Stimulated activated CD8-positive, alpha-beta memory T cell treated with anti-CD3 and anti-CD28 coated beads, Interleukin-7, amount 100 ng/mL, for 1 hour (primary cell): ENCODE results near the gene PDGFD.
"Not testable (repeated sequence)": the region's sequence is repeated elsewhere in the genome, so short reads cannot be mapped to it uniquely, and the experiment has no call there.

Source experiments
- DNase-seq, 2 donors: peaks; one replicate each; pipeline ENCODE4 v3.0.0-alpha.2; 2020; ENCODE audit warnings: low read depth in 2 of 2

The PDGFD gene

DNA sequence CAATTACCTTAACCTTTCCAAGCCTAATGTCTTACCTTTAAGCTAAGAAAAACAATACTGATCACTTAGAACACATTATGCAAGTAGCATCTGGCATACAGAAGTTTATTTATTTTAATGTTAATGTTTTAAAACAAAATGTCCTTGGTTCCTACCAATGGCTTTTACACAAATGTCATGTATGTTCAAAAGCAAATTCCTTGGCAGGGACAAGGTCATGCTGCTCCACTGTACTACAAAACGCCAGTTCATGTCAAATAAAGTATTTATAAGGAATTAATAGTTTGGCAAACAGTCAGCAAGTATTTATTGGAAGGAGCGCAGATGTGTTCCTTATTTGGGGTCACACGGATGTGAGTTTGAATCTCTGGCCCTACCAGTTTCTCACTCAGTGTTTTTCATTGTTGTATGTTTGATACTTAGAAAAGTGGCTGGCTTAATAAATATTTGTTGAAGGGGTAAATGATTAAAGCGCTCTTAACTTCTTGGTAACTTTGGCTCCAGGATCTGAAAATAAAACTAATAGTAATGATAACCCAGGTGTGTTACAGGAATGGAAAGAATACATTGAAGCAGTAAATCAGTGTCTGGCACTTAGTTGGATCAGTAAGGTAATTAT lies 108.9 kb downstream of the PDGFD start:
- no peak for DNase-seq

DNA sequence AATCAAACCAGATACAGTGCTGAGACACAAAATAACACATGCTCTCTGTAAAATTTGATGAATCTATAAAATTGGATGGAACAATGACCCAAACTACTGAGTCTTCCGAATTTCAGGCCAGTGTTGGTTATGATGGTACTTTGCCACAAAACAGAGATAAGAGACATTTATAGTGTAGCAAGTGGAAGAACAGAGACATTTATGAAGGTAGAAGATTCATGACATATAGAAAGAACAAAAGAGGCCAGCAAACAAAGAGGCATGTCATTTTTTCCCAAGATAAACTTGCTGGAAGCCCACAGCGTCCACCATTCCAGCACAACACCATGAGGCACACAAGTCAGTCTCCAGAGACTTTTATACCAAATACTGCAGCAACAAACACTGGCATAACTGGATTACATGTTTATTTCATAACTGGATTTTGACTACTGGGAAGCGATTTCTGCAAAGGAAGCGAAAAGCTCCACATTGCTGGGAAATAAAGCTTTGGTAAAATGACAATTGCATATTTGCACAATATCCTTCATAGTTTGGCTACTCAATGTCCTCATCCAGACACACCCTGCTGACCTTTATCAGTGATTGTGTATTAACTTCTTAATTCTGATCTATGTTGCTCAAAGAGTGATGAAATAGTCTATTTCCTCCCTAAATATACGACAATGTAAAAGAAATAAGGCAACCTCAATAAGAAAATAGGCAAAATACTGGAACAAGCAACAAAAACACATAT lies 110.0 kb downstream of the PDGFD start:
- DNase-seq, result no peak

DNA sequence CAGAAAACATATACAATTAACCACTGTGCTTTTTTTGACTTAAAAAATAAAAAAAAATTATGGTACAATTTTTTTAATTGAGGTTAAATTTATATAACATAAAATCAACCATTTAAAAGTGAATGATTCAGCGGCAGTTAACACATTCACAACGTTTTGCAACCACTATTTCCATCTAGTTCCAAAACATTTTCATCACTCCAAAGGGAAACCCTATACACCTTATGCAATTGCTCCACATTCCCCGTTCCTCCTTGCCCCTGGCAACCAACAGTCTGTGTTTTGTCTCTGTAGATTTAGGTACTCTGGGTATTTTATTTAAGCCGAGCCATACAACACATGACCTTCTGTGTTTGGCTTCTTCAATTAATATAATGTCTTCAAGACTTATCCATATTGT lies 112.2 kb downstream of the PDGFD start:
- DNase-seq, result no peak

DNA sequence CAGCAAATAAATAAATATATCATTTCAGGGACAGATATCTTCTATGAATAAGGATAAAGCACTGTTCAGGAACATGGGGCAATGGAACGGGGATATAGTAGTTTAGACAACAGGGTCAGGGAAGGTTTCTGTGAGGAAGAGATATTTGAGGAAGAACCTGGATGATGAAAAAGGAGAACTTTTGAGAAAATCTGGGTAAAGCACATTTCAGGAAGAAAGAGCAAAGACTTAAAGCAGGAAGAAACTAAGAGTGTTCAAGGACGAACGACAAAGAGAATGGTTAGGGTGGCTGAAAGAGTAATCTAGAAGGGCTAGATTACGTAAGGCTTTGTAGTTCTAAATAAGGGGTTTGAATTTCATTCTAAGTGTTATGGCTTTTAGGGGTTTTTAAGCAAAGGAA lies 114.8 kb downstream of the PDGFD start:
- no peak for DNase-seq

DNA sequence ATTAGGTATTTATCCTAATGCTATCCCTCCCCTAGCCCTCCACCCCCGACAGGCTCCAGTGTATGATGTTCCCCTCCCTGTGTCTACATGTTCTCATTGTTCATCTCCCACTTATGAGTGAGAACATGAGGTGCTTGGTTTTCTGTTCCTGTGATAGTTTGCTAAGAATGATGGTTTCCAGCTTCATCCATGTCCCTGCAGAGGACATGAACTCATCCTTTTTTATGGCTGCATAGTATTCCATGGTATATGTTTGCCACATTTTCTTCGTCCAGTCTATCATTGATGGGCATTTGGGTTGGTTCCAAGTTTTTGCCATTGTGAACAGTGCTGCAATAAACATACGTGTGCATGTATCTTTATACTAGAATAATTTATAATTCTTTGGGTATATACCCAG lies 117.1 kb downstream of the PDGFD start:
- not testable (repeated sequence) for DNase-seq

DNA sequence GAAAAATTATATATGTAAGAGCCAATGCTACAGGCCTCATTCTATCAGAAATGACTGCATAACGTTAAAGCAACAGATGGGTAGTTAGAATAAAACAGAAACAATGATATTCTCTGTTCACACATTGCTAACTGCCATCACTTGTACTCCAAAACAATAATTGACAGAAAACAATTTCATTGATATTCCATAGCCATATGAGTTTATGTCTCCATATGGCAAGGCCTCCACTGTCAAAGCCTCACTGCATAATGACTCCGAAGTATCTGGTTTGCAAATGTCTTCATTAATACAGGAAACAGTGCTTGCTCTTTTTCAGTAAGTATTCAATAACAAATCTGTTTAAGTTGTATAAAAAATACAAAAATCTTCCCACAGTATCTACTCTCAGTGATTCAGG lies 117.6 kb downstream of the PDGFD start:
- DNase-seq, result no peak

DNA sequence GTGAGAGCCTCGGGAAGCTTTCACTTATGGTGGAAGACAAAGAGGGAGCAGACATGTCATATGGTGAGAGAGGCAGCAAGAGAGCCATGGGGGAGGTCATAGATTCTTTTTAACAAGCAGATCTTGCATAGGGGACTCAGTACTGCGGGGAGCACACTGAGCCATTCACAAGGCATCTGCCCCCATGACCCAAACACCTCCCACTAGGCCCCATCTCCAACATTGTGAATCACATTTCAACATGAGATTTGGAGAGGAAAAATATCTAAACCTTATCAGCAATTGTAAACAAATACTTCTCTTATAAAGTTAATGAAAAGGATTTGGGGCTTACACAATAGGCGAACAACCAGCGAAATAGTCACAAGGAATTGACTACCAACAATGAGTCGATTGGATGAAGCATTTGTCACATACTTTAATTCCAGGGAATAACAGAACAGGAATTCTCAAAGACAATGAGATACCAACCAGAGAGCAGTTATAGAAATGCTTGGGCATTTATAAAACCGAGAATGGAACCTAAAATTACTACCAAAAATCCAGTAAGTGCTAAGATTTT lies 120.2 kb downstream of the PDGFD start:
- no peak for DNase-seq

DNA sequence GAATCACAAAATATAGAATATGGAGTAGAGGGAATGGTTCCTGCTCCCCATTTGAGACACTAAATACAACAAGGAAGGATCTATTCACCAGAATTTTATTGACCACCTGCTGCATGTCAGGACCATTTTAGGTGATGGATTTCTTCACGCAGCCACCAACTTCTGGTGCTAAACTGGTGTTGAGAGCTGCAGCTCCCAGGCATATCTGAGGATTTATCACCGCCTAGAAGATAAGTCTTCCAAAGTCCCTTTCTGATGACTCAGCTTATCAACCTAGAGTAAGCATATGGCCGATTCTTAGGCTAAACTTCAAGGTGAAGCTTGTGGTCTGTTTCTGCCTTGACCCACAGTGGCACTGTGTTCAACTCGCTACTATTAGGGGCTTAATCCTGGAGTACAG lies 120.8 kb downstream of the PDGFD start:
- no peak for DNase-seq

DNA sequence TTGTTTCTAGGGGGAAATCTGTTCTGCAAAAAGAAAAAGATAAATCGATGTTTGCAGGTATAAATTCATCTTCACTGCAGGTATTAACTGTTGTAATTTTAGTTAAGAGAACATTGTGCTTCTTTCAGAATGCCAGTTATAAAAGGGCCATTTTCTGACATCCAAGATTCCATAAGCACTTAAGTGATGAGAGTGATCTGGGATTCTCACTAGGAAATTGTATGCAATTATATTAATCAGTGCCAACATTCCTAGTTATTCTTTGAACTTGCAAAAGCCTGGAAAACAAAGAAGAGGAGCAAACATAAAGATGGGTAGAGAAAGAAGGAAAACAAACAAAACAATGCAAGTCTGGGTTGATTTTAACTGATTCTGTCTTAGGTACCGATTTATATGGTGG lies 122.2 kb downstream of the PDGFD start:
- DNase-seq, result no peak

DNA sequence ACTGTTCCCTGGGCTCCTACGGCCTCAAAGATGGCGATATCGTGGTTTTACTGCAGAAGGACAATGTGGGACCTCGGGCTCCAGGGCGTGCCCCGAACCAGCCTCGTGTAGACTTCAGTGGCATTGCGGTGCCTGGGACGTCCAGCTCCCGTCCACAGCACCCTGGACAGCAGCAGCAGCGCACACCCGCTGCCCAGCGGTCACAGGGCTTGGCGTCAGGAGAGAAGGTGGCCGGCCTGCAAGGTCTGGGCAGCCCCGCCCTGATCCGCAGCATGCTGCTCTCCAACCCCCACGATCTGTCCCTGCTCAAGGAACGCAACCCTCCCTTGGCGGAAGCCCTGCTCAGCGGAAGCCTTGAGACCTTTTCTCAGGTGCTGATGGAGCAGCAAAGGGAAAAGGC lies 127.0 kb downstream of the PDGFD start:
- no peak for DNase-seq

DNA sequence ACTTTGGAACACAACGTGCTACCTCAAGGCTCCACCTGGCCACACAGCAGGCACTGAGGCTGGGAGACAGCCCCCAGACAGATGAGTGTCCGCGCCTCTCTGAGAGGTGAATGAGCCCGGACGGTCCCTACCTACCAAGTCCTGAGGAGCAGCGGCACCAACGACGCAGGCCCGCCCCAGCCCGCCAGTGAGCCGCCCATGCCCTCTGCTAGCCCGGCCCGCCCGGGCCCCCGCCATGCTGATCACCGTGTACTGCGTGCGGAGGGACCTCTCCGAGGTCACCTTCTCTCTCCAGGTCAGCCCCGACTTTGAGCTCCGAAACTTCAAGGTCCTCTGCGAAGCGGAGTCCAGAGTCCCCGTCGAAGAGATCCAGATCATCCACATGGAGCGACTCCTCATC lies 127.4 kb downstream of the PDGFD start, which contains the start of gene DDI1:
DDI1 (plus strand) TSS at position 53 of the 400 bp plus-strand sequence; CDS start at position 236, 183 bp downstream.
- DNase-seq, result no peak

DNA sequence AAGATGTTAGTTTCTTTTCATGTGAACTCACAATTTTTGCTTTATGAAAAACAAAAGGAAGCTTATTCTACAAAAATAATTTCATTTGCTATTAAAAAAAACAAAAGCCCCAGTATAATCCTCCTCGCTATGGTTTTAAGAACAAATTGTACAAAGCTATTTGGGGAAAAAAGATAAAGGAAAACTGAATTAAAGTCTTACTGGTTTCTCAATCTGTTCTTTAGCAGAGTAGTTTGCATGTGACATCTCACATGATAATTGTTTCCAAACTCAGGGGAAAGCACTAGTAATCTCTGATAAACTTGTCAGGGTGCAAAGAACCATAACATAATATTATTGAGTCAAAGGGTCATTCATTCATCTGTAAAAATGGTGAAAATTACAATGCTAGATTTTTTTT lies 130.4 kb downstream of the PDGFD start:
- DNase-seq, result no peak

DNA sequence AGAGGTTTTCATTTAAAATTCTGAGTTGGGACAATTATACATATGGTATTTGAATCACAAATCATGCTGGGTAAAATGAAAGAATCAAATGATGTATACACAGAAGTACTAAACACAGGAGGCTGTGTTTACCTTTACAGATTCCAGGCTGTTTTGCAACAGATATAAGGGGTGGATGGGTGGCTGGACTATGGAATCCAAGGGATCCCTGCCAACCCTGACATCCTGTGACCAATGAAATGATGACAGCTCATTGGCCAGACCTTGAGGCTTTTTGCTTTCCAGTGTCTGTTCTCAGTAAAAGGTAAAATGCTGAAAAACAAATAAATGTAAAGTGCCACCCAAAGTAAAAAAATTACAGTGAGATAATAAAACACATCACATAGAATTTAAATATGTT lies 130.8 kb downstream of the PDGFD start:
- no peak for DNase-seq

DNA sequence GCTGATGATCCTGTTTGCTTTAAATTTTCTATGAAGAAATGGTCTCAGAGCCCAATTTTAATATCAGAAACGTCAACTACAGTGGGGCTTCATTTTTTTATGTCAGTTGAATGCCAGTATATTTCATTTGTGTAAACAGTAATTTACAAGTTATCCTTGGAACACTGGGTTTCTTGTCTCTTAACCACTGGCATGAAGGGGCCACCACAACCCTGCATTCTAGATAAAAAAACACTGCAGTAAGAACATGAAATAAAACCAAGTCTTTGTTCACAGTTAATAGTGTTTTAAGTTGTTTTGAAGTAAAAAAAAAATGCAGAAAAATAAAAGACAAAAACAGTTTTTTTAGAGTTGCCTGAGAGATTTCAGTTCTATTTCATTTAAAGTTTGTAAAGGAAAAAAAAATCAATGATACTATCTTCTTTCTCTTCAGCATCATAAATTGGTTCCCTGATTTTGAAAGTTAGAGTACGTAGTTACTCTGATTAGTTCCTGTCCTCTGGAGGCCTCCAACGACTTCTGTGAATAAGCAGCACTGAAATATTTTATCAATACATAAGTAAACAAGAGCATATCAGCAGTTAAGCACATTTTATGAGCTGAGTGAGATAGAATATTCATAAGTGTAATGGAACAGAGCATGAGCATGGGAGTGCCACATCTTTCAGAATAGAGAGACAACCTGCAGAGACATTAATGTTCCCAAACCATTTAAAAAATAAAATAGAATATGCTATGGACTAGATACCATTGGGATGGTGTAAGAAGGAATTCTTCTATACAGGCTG lies 135.3 kb downstream of the PDGFD start:
- DNase-seq, result no peak

DNA sequence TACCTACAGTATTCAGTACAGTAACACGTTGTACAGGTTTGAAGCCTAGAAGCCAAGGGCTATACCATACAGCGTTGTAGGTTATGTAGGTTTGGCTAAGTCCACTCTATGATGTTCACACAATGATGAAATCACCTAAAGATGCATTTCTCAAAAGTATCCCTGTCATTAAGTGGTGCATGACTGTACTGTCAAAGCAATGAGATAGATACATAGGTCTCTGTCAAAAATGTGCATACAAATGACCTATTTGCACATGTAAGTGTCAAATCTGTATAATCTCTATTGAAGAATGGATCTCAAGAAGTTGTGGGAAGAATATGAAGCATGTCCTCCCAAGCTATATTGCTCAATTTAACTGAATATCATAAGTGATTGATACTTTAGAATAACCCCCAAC lies 139.4 kb downstream of the PDGFD start:
- no peak for DNase-seq

DNA sequence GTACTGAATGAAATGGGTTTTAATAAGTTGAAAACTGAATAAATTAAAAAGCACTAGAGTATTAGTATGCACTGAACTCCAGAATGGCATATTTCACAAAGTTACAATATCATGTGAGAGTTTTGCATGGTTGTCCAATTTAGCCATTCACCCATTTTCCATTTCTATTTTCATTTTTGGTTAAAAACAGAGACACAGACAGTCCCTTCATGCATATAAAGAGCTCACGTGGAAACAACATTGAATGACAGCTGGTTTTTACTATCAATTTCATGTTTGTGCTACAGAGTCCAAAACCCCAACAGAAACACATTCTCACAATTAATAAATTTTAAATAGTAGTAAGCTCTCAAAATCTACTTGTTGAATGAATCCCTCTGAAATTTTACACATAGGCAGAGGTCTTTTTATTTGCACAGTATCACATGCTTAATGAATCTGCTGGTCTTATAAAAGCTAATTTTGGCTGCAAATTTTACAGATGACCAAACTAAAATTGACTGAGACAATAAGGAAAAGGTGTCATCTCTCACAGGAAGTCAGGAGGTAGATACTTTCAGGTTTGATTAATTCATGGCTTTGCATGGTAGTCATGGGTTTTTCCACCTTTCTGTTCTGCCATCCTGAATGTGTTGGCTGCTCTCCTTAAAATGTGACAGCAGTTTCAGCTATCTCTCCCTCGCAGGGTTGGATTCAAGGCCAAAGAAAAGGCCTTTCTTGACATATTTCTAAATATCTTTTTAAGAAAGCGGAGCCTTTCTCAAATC lies 148.1 kb downstream of the PDGFD start:
- DNase-seq, result no peak

DNA sequence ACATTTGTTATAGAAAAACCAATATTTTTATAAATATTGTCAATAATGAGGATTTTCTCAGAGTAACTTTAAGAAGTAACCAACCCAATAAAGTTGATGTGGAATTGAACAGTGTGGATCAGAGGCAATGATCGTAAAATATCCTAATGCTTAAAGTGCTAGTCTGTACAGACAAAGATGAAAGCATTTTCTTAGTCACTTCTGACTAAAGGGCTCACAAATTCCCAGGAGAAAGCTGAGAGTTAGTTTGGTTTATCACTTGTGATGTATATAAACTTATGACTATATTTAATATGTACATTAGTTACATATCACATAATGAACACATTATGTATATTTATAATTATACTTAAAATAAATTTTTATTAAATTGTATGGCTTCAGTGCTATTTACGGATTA lies 152.9 kb downstream of the PDGFD start:
- no peak for DNase-seq

DNA sequence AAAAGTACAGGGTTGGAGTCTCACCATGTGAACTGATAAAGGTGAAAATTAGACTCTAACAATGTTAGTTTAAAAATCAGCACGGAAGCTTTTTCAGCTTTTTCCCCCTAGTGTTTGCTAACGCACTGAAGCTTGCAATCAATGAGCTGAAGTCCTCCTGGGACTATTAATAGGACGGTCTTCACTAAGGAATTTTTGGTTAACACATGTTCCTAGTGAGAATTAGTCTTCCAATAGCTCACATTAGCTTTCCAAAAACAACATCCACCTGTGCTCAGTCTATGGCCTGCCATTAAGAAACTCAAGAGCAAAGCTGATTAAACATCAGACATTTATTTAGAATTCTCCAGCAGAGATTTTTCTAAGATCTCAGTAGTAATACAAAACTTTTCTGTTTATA lies 154.2 kb downstream of the PDGFD start:
- DNase-seq, result no peak

DNA sequence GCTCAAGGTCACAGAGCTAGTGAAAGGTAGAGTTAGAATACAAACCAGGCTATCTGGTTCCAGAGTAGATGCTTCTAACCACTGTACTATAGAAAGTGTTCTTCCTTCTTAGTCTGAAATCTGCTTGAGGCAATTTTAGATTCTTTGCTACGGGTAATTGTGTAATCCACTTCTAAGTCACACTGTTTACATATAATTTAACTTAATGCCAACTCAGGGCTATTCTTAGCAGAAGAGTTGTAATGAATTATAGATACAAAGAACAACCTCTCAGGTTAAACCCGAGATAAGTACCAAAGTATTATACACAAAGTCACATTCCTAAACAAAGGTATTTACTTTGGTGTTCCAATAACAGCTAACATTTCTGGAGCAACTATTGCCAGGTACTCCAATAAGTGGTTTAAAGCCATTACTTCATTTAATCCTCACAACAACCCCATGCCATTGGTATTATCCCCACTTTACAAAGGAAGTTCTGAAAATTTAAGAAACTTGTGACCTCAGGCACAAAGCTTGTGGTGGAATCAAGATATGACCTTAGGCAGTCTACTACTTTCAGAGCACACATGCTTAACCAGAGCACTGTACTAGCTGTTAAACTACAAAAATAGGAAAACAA lies 158.6 kb downstream of the PDGFD start:
- no peak for DNase-seq

DNA sequence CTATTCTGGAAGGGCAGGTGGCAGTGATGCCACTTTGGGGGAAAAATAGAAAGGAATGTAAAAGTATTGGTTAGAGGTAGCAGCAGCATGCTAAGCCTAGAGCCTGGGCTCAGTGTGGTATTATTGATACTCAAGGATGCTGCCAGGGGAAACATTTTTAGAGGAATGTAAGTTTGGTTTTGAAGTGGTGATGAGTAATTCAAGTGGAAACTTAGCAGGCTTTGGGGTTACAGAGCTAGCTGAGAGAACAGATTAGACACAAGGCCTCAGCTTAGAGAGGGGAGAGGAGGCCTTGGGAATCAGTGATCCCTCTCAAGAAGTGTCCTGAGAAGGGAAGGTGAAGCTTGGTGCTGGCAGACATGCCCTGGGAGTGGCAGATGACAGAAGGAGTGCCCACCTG lies 160.5 kb downstream of the PDGFD start:
- DNase-seq, result no peak

DNA sequence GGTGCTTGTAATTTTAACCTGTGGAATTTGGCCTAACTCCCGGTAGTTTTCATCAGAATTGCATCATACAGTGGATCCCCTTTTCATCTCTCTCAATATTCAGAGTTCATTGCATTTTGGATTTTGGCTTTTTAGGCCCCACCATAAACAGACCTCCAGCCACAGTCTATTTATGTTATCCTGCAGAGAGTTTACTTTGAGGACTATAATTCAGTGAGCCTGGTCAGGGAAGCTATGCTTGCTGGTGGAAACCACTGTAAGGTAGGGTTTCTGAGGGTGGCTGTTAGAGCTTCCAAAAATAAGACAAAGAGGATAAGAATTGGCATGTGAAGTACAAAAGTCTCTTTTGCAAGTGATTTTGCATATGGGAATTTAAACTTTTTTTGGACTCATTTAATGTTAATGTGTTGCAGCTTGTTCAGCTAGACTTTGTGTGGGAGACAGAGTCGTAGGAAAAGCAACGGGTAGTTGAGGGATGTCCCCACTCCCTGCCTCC lies 162.3 kb downstream of the PDGFD start:
- no peak for DNase-seq
